ENCODE data around the gene SPRY1. TPM values are rescaled to one million over a fixed set of nuclear protein-coding genes. Genes with fewer than 3 reads are reported as not detected.

Gene SPRY1
- total RNA-seq, 4 donors from 2014 or later: 79.3 to 118 (median 98.4) TPM

DNA sequence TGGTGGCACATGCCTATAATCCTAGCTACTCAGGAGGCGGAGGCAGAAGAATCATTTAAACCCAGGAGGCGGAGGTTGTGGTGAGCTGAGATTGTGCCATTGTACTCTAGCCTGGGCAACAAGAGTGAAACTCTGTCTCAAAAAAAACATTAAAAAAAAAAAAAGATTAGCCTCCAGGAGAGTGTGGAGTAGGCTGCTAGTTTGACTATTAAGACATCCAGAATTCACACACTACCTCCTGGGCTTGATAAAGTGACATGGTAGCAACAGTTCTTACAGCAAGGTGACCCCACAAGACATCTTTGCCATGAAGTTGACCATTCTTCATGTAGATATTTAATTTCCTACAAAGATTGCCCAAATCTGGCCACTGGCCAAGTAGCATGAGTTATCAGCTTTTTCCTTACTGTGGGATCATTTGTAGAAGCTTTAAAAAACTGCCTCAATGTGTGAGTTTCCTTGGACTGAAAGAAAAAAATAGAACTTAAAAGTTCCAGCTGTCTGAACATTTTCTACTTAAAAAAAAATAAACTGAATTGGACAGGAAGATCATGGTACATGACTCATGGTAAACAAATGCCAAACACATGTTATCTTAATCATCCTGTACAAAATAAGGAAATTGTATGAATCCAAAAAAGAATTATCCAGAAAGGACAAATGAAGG is 35.3 kb upstream of the SPRY1 start:
- ATAC-seq: peak; percentile 57

DNA sequence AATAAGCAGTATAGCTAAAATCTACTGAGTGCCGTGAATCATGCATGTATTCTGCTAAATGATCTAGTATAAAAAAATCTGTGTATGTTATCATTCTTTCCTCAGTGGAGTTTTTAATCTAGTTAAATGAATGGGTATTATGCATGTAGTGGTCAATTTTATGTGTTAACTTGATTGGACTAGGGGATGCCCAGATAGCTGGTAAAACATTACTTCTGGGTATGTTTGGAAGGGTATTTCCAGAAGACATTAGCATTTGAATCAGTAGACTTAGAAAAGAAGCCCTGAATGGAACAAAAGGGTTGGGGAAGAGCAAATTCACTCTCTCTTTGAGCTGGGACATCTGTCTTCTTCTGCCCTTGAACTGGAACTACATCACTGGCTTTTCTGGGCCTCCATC is 34.5 kb upstream of the SPRY1 start:
- no peak for ATAC-seq
- Histone ChIP-seq H3K4me1 (peaks cover 0 to 15% (median 0%) of the 10 kb centered on the region in 3 donors), H3K27ac (peak overlapping the region in 1 of 4 donors; percentile 43), H3K4me3 (no peak overlapping the region), H3K9me3 (peaks cover 0 to 9% (median 0%) of the 10 kb centered on the region in 3 donors), H3K36me3 (no peaks in the 10 kb centered on the region), H3K27me3 (no peaks in the 10 kb centered on the region)
- 100% methylated on average over 1 of the region's 1 CpG for WGBS, 2 donors (ENCODE audit: low coverage in 1 of 2)
- no peak for TF ChIP-seq POLR2A (IDR thresholded peaks at IDR 0.05)

More for the DNA sequence above, 35.3 kb upstream of the SPRY1 start:
- H3K27me3 ChIP-seq: no peaks in the 10 kb centered on the region
- H3K36me3 ChIP-seq: no peaks in the 10 kb centered on the region
- TF ChIP-seq EP300 (IDR thresholded peaks at IDR 0.05) (no peak), POLR2AphosphoS5 (IDR thresholded peaks at IDR 0.05) (no peak), POLR2A (IDR thresholded peaks at IDR 0.05) (no peak)
- TF ChIP-seq, protein P1, sequence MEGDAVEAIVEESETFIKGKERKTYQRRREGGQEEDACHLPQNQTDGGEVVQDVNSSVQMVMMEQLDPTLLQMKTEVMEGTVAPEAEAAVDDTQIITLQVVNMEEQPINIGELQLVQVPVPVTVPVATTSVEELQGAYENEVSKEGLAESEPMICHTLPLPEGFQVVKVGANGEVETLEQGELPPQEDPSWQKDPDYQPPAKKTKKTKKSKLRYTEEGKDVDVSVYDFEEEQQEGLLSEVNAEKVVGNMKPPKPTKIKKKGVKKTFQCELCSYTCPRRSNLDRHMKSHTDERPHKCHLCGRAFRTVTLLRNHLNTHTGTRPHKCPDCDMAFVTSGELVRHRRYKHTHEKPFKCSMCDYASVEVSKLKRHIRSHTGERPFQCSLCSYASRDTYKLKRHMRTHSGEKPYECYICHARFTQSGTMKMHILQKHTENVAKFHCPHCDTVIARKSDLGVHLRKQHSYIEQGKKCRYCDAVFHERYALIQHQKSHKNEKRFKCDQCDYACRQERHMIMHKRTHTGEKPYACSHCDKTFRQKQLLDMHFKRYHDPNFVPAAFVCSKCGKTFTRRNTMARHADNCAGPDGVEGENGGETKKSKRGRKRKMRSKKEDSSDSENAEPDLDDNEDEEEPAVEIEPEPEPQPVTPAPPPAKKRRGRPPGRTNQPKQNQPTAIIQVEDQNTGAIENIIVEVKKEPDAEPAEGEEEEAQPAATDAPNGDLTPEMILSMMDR (IDR thresholded peaks at IDR 0.05): no peak
- H3K4me3 ChIP-seq: no peak overlapping the region
- peaks cover 0 to 15% (median 0%) of the 10 kb centered on the region in 3 donors for H3K4me1 ChIP-seq
- WGBS, 2 donors (ENCODE audit: low coverage in 1 of 2): 100% methylated on average over 2 of the region's 2 CpGs; no CpG with 5 or more reads in 1 of the 2 donors
- peaks cover 0 to 9% (median 0%) of the 10 kb centered on the region in 3 donors for H3K9me3 ChIP-seq
- H3K27ac ChIP-seq: peak overlapping the region in 3 of 4 donors; percentile 24 to 43 (median 43)

DNA sequence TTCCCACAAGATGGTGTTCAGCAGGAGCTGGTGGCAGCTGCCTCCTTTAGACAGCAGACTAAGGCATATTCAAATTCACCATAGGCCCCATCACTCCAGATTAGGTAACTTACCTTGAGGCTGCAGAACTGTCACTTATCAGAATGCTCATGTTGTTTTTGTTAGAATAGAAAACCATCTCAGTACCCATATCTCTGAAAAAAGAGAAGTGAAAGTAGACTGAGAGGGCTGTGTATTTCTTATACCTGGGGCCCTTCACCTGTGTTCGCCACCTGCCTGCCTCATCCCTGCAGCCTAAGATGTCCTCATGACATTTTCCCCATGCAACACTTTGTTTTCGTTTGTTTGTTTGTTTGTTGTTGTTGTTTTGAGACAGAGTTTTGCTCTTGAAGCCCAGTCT is 32.9 kb upstream of the SPRY1 start:
- no peaks in the 10 kb centered on the region for H3K36me3 ChIP-seq

DNA sequence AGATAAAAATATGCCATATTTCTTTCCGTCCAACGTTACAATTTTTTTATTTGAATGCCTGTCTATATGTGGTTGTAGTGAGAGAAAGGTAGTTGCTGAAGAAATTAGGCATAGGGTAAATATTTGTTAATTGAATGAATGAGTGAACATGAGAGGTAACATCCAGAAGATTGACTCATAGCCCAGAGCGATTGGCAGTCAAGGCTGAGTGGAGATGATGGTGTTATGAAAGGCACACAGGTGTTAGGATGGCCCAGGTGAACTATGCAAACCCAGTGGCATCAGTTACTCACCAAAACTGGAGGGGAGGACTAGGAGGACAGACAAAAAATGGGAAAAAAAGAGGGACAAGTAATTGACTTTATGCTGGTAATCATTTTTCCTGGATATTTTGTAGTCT is 31.7 kb upstream of the SPRY1 start:
- H3K27ac ChIP-seq: no peak overlapping the region
- no peak for ATAC-seq
- peaks cover 0 to 9% (median 0%) of the 10 kb centered on the region in 3 donors for H3K9me3 ChIP-seq
- H3K36me3 ChIP-seq: no peaks in the 10 kb centered on the region
- no peak overlapping the region for H3K4me3 ChIP-seq
- 82 to 89% methylated on average over 3 of the region's 3 CpGs for WGBS, 2 donors (ENCODE audit: low coverage in 1 of 2)
- no peaks in the 10 kb centered on the region for H3K27me3 ChIP-seq
- TF ChIP-seq, protein P1 (IDR thresholded peaks at IDR 0.05): no peak
- TF ChIP-seq POLR2A (IDR thresholded peaks at IDR 0.05): no peak
- TF ChIP-seq POLR2AphosphoS5 (IDR thresholded peaks at IDR 0.05): no peak
- TF ChIP-seq EP300 (IDR thresholded peaks at IDR 0.05): no peak
- peaks cover 0 to 15% (median 0%) of the 10 kb centered on the region in 3 donors for H3K4me1 ChIP-seq

More for the DNA sequence above, 32.9 kb upstream of the SPRY1 start:
- no peak overlapping the region for H3K27ac ChIP-seq
- no peak for ATAC-seq
- no peak overlapping the region for H3K4me3 ChIP-seq
- WGBS, 2 donors (ENCODE audit: low coverage in 1 of 2): 100% methylated on average over 1 of the region's 2 CpGs
- TF ChIP-seq, protein P1 (IDR thresholded peaks at IDR 0.05): no peak
- TF ChIP-seq POLR2AphosphoS5 (IDR thresholded peaks at IDR 0.05) (no peak), EP300 (IDR thresholded peaks at IDR 0.05) (no peak), POLR2A (IDR thresholded peaks at IDR 0.05) (no peak)
- H3K27me3 ChIP-seq: no peaks in the 10 kb centered on the region
- H3K4me1 ChIP-seq: peaks cover 0 to 15% (median 0%) of the 10 kb centered on the region in 3 donors
- H3K9me3 ChIP-seq: peaks cover 0 to 9% (median 0%) of the 10 kb centered on the region in 3 donors

- ATAC-seq: no peak
- 100% methylated on average over 1 of the region's 1 CpG for WGBS, 2 donors (ENCODE audit: low coverage in 1 of 2)
- H3K4me3 ChIP-seq: no peak overlapping the region
- no peak overlapping the region for H3K27ac ChIP-seq
- no peaks in the 10 kb centered on the region for H3K27me3 ChIP-seq
- no peaks in the 10 kb centered on the region for H3K36me3 ChIP-seq
- no peak for TF ChIP-seq POLR2A (IDR thresholded peaks at IDR 0.05)
- no peak for TF ChIP-seq POLR2AphosphoS5 (IDR thresholded peaks at IDR 0.05)
- no peak for TF ChIP-seq EP300 (IDR thresholded peaks at IDR 0.05)
- TF ChIP-seq, protein P1 (IDR thresholded peaks at IDR 0.05): no peak
- peaks cover 0 to 15% (median 0%) of the 10 kb centered on the region in 3 donors for H3K4me1 ChIP-seq
- H3K9me3 ChIP-seq: peaks cover 0 to 9% (median 0%) of the 10 kb centered on the region in 3 donors
These were observed 31.2 kb upstream of the SPRY1 start for GRCh38 chr4:123365412-123365811.
